ENCODE measurements around the gene TMEM163.

TMEM163 gene

DNA sequence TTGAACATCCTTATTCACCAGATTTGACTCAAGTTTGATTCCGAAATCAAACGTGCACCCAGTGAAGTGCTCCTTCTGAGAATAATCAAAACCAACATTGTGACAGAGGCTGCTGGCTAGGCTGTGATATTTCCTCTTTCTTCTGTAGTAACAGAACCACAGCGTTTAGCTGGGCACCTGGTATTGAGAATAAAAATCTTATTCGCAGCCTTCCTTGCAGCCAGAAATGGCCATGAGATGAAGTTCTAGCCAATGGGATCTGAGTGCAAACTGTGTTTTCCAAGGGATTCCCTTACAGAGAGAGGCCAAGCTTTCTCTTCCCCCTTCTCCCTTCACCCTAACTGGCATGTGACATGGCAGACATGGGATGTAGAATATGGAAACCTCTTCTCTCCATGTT is 51.7 kb downstream of the TMEM163 start:
- ChIA-PET POLR2A (no interaction called here), CTCF (interaction anchor here (1.1 kb wide), 1 partner anchor 9 kb away, joined by 3 read pairs; no protein-coding TSS in a partner anchor)
- Histone ChIP-seq H3K36me3 (ENCODE audit: control insufficient read depth in 2 of 2, insufficient read depth in 1 of 2, low read length in 2 of 2) (no peaks in the 10 kb centered on the region), H3K9me3 (ENCODE audit: control insufficient read depth, insufficient read depth, low read depth, low read length) (no peaks in the 10 kb centered on the region), H3K4me1 (ENCODE audit: control insufficient read depth, insufficient read depth, low read length) (peaks cover 6% of the 10 kb centered on the region; the same call in 1 of the 2 replicates), H3K27ac (ENCODE audit: extremely low read depth, low read depth, low read length) (no peak overlapping the region), H3K4me3 (ENCODE audit: low read depth, low read length) (no peak overlapping the region)
- no peak for TF ChIP-seq KLF9 (tag by site-specific recombination; IDR thresholded peaks at IDR 0.05; ENCODE audit: low read depth)
- TF ChIP-seq ZNF560 (tag by site-specific recombination; IDR thresholded peaks at IDR 0.05; ENCODE audit: borderline replicate concordance) = no peak
- no peak for TF ChIP-seq ZNF133 (tag by site-specific recombination; IDR thresholded peaks at IDR 0.05)
- TF ChIP-seq ZNF423 (tag by site-specific recombination; IDR thresholded peaks at IDR 0.05) = no peak
- TF ChIP-seq HOXC10 (CRISPR knock-in tag; IDR thresholded peaks at IDR 0.05) = no peak

- TF ChIP-seq, protein P1, sequence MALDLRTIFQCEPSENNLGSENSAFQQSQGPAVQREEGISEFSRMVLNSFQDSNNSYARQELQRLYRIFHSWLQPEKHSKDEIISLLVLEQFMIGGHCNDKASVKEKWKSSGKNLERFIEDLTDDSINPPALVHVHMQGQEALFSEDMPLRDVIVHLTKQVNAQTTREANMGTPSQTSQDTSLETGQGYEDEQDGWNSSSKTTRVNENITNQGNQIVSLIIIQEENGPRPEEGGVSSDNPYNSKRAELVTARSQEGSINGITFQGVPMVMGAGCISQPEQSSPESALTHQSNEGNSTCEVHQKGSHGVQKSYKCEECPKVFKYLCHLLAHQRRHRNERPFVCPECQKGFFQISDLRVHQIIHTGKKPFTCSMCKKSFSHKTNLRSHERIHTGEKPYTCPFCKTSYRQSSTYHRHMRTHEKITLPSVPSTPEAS (tag by site-specific recombination; IDR thresholded peaks at IDR 0.05) = no peak
- TF ChIP-seq, protein P2, sequence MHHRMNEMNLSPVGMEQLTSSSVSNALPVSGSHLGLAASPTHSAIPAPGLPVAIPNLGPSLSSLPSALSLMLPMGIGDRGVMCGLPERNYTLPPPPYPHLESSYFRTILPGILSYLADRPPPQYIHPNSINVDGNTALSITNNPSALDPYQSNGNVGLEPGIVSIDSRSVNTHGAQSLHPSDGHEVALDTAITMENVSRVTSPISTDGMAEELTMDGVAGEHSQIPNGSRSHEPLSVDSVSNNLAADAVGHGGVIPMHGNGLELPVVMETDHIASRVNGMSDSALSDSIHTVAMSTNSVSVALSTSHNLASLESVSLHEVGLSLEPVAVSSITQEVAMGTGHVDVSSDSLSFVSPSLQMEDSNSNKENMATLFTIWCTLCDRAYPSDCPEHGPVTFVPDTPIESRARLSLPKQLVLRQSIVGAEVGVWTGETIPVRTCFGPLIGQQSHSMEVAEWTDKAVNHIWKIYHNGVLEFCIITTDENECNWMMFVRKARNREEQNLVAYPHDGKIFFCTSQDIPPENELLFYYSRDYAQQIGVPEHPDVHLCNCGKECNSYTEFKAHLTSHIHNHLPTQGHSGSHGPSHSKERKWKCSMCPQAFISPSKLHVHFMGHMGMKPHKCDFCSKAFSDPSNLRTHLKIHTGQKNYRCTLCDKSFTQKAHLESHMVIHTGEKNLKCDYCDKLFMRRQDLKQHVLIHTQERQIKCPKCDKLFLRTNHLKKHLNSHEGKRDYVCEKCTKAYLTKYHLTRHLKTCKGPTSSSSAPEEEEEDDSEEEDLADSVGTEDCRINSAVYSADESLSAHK (tag by site-specific recombination; IDR thresholded peaks at IDR 0.05) = no peak
- TF ChIP-seq ZNF133 (tag by site-specific recombination; IDR thresholded peaks at IDR 0.05) (no peak), ZNF10 (tag by site-specific recombination; IDR thresholded peaks at IDR 0.05) (no peak), ZNF391 (tag by site-specific recombination; IDR thresholded peaks at IDR 0.05; ENCODE audit: borderline replicate concordance, low read depth) (no peak), ZBTB8A (tag by site-specific recombination; IDR thresholded peaks at IDR 0.05) (no peak), ZNF658 (tag by site-specific recombination; IDR thresholded peaks at IDR 0.05) (no peak), GLI4 (tag by site-specific recombination; IDR thresholded peaks at IDR 0.05) (no peak), ZBTB17 (tag by site-specific recombination; IDR thresholded peaks at IDR 0.05) (no peak), ZNF843 (tag by site-specific recombination; IDR thresholded peaks at IDR 0.05) (no peak), ZNF558 (tag by site-specific recombination; IDR thresholded peaks at IDR 0.05) (no peak), ZNF140 (tag by site-specific recombination; IDR thresholded peaks at IDR 0.05) (no peak), ZNF132 (tag by site-specific recombination; IDR thresholded peaks at IDR 0.05; ENCODE audit: borderline replicate concordance) (no peak)
- Histone ChIP-seq H3K4me1 (ENCODE audit: control insufficient read depth, insufficient read depth, low read length) (peaks cover 3% of the 10 kb centered on the region; the same call in 1 of the 2 replicates), H3K36me3 (ENCODE audit: control insufficient read depth in 2 of 2, insufficient read depth in 1 of 2, low read length in 2 of 2) (no peaks in the 10 kb centered on the region), H3K27ac (ENCODE audit: extremely low read depth, low read depth, low read length) (no peak overlapping the region), H3K9me3 (ENCODE audit: control insufficient read depth, insufficient read depth, low read depth, low read length) (no peaks in the 10 kb centered on the region), H3K4me3 (ENCODE audit: low read depth, low read length) (no peak overlapping the region)
- POLR2A ChIA-PET = interaction anchor here (0.6 kb wide), 2 partner anchors 8 to 28 kb away, joined by 3 to 4 read pairs; no protein-coding TSS in a partner anchor
- CTCF ChIA-PET = interaction anchor here (0.5 to 1.3 kb wide), 3 partner anchors 19 to 215 kb away, joined by 3 to 5 read pairs (median 3); no protein-coding TSS in a partner anchor
Observed at GRCh38 chr2:134665727-134666506, 52.9 kb downstream of the TMEM163 start.
